ENCODE data around the gene RHOF. TPM values are rescaled to one million over a fixed set of nuclear protein-coding genes. Genes with fewer than 3 reads are reported as not detected.
"Not testable (repeated sequence)": the region's sequence is repeated elsewhere in the genome, so short reads cannot be mapped to it uniquely, and the experiment has no call there.

RHOF gene
- total and polyA plus RNA-seq, 2 of the 8 experiments (the other 6 are each of a cell fraction or from before 2014, with no cell fraction given), result 23.8 to 31.9 TPM

DNA sequence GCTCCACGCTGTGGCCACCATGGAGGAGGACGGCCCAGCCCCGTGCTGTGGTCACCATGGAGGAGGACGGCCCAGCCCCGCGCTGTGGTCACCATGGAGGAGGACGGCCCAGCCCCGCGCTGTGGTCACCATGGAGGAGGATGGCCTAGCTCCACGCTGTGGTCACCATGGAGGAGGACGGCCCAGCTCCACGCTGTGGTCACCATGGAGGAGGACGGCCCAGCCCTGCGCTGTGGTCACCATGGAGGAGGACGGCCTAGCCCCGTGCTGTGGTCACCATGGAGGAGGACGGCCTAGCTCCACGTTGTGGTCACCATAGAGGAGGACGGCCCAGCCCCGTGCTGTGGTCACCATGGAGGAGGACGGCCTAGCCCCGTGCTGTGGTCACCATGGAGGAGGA lies 35.0 kb downstream of the RHOF start:
- not testable (repeated sequence) for FAIRE-seq; H2BK120ac ChIP-seq (replicated peaks; ENCODE audit: low read depth, low read length); H3K79me1 ChIP-seq (ENCODE audit: low read depth, low read length); H3K9ac ChIP-seq (replicated peaks in 1 of 4; ENCODE audit: extremely low read depth in 1 of 4, low read depth in 3 of 4, low read length in 3 of 4); H3K27ac ChIP-seq (ENCODE audit: low read depth, low read length); H4K8ac ChIP-seq (ENCODE audit: extremely low read depth, insufficient read depth, low read length); H2AK5ac ChIP-seq (ENCODE audit: low read depth, low read length); H2BK12ac ChIP-seq (ENCODE audit: low read depth, low read length); H3K4me1 ChIP-seq (replicated peaks in 1 of 4; ENCODE audit: control insufficient read depth in 3 of 4, insufficient read depth in 4 of 4, low read length in 3 of 4); H2AFZ ChIP-seq (ENCODE audit: low read length); H2BK15ac ChIP-seq (ENCODE audit: low read length); H3K4me3 ChIP-seq (ENCODE audit: extremely low read depth in 1 of 4, insufficient read depth in 2 of 4, low read depth in 3 of 4, low read length in 4 of 4); H4K5ac ChIP-seq (ENCODE audit: insufficient read length, low read depth, low read length); H3K23ac ChIP-seq (ENCODE audit: insufficient read length); H3K27me3 ChIP-seq (replicated peaks in 1 of 4; ENCODE audit: control insufficient read depth in 3 of 4, extremely low read depth in 1 of 4, insufficient read depth in 3 of 4, low read length in 3 of 4); H3K79me2 ChIP-seq (ENCODE audit: control insufficient read depth in 1 of 2, insufficient read depth in 2 of 2, low read length in 2 of 2); H3K4me2 ChIP-seq (ENCODE audit: insufficient read depth in 1 of 2, low read depth in 2 of 2, low read length in 2 of 2); H3K18ac ChIP-seq (ENCODE audit: extremely low read depth, low read length); H4K91ac ChIP-seq (replicated peaks; ENCODE audit: insufficient read length, low read length); DNase-seq (ENCODE audit: low read depth in 1 of 2, low spot score in 2 of 2); H2BK20ac ChIP-seq (ENCODE audit: low read length); H3K36me3 ChIP-seq (ENCODE audit: control insufficient read depth in 2 of 4, insufficient read depth in 4 of 4, low read length in 3 of 4); H3K23me2 ChIP-seq (ENCODE audit: low read depth, low read length); H4K20me1 ChIP-seq (replicated peaks in 1 of 2; ENCODE audit: control insufficient read depth in 1 of 2, insufficient read depth in 2 of 2, low read length in 2 of 2); H3K4ac ChIP-seq (replicated peaks; ENCODE audit: insufficient read length, low read depth, low read length); H3K14ac ChIP-seq (ENCODE audit: insufficient read length); H2BK5ac ChIP-seq (ENCODE audit: low read depth, low read length); H3K56ac ChIP-seq (replicated peaks; ENCODE audit: insufficient read length, low read depth, low read length); H3K9me3 ChIP-seq (ENCODE audit: insufficient read depth in 2 of 2, low read depth in 1 of 2, low read length in 1 of 2)
- POLR2A ChIA-PET (ENCODE audit: partially characterized antibody), result interaction anchor here (0.7 kb wide), 2 partner anchors 36 to 43 kb away, joined by 3 read pairs; no protein-coding TSS in a partner anchor
- WGBS, 2 experiments (ENCODE audit: extremely low coverage in 1 of 2, insufficient coverage in 1 of 2, insufficient read length in 1 of 2, insufficient replicate concordance in 2 of 2, low coverage in 1 of 2, low lambda C conversion rate in 2 of 2, missing lambda C conversion rate in 1 of 2), result 87% methylated on average over 19 of the region's 22 CpGs; no CpG with 5 or more reads in 1 of the 2 experiments
- CTCF ChIA-PET (ENCODE audit: partially characterized antibody), result interaction anchor here (1.1 to 1.2 kb wide), 2 partner anchors 11 to 14 kb away, joined by 3 read pairs; no protein-coding TSS in a partner anchor
